Measurements from ENCODE around the gene SCGB1D1.

The SCGB1D1 gene, protein sequence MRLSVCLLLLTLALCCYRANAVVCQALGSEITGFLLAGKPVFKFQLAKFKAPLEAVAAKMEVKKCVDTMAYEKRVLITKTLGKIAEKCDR

DNA sequence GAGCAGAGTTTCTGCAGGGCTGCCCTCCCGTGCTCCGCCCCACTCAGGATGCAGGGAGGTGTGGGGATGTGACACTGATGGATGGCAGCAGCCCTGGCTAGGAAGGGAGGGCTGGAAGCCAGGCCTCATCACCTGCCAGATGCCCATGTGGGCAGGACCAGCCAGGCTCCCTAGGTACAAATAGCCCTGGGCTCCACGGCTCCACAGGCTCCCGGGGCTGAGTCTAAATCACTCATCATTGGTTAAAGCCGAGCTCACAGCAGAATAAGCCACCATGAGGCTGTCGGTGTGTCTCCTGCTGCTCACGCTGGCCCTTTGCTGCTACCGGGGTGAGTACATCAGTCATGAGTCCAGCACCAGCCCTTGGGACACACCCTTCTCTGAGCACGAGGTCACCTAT, at the start of gene SCGB1D1:
Gene SCGB1D1, plus strand, starts transcription at position 206 of the 400 bp plus-strand sequence. Its CDS starts 69 bp downstream, at position 275.
- no peak for DNase-seq

DNA sequence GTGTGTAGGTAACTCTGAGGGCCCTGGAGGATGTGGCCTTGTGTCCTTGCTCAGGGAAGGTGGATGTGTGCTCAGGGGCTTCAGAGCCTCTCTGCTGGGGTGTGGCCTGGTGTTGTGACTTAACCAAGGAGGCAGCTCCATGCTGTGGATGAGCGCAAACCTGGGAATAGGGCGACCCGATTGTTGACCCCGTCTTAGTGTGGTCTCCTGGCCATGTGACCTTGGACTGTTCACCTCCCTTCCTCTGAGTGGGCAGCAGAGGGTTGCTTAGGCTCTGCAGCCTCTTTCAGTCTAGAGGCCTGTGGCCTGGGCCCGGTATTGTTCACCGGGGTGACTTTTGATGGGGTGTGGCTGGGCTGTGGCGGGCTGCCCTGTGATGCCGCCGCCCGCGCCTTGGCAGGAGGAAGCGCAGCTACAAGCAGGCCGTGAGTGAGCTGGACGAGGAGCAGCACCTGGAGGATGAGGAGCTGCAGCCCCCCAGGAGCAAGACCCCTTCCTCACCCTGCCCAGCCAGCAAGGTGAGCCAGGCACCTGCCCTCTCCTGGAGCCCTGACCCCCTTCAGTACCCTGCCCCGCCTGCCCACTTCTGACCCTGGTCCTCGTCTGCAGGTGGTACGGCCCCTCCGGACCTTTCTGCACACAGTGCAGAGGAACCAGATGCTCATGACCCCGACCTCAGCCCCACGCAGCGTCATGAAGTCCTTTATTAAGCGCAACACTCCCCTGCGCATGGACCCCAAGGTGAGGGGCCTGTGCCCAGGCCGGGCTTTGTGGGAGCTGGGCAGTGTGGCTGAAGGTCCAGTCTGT, 49.5 kb upstream of the SCGB1D1 start:
- no peak for DNase-seq

DNA sequence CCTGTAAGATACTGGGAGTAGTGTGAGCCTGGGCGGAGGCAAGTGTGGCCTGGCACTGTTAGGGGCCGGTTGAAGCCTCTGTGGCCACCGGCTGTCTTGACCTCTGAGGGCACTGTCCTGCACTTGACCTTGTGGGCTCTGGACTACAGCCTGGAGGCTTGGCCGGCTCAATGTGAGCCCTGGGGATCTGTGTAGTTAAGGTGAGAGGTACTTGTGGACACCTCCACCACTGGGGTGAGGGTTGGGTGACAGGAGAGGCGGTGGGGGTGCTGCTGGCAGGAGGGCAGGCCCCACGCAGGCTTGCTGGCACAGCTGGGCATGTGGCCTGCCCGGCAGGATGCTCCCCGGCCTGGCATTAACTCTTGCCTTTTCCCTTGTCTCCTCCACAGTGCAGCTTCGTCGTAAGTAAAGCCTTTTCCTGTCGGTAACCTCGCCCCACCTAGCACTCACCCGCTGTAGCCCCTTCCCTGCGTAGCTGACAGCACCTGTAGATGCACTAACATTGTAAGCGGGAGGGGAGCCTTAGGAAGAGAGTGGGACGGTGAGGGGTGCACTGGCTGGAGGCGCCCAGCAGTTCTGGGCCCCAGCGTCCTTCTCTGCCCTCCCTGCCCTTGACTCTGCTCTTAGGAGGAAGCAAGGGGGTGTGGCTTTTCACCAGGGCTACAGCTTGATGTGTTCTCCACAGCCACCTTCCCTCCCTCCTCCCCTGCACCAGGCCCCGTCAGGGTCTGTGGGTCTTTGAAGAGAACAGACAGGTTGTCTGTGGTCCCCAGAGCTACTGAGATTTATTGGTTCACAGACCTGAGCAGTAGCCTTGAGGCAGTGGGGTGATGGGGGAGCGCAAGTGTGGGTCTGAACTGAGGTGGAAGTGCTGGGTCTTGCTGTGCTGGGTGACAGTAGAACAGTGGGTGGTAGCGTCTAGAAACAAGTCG, 48.6 kb upstream of the SCGB1D1 start:
- no peak for DNase-seq

DNA sequence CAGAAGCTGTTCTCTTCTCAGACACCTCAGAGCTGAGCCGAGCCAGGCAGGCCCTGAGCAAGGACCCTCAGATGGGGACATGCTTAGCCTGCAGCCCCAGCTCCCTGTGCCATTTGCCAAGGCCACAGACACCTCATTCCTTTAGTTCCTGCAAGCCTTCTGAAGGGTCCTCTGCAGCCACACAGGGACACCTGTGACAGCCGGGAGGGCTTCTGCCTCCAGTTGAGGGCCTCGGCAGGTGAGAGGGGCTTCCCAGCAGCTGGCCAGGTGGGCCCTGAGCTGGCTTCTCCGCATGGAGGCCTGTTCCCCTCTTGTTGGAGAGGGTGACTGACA, 48.0 kb upstream of the SCGB1D1 start:
- no peak for DNase-seq

DNA sequence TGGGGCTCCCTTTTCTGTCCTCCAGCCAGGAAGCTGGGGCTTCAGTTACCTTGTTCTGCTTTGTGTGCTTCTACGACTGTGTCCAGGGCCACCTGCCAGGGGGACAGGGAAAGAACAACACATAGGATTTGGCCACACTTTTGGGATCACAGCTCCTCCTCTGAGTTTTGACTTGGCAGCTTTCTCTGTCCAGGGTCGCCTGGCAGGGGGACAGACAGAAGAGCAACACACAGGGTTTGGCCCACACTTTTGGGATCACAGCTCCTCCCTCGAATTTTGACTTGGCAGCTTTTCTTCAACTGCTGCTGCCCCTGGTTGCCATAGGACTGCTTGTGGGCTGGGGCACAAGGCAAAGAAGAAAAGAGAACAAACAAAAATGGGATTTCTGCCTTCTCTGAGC, 47.1 kb upstream of the SCGB1D1 start:
- DNase-seq = no peak

DNA sequence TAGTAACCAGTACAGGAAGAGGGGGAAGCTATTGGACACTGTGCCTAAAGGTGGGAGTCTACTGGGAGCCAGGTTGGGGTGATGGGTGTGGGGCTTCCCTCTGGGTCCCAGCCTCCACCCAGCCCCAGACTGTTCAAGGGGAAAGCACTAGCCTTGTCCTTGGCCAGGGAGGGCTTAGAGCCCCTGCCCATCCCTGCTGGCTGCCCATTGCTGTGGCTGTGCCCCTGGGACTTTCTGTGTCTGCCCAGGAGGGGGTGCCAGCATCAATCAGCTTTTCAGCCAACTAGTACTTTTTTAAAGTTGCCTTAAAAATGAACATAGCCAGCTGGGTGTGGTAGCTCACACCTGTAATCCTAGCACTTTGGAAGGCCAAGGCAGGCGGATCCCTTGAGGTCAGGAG, 46.3 kb upstream of the SCGB1D1 start:
- DNase-seq = no peak

DNA sequence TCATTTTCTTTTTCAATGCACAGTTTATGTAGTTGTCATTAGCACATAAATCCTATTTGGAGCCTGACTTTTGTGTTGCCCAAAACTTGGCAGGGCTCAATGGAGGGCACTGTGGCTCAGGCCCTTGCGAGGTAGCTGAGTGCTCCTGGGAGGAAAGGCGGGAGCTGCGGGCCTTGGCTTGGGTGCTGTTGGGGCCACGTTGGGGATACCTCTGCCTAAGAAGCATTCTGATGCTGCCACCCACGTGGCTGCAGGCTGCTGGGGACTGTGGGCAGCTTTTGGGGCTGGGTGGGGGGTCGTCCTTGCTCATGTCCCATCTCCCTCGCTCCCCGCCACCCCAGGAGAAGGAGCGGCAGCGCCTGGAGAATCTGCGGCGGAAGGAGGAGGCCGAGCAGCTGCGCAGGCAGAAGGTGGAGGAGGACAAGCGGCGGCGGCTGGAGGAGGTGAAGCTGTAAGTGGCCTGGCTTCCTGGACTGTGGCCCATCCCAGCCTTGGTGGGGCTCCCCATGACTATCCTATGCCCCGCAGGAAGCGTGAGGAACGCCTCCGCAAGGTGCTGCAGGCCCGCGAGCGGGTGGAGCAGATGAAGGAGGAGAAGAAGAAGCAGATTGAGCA, 45.3 kb upstream of the SCGB1D1 start:
- no peak for DNase-seq

DNA sequence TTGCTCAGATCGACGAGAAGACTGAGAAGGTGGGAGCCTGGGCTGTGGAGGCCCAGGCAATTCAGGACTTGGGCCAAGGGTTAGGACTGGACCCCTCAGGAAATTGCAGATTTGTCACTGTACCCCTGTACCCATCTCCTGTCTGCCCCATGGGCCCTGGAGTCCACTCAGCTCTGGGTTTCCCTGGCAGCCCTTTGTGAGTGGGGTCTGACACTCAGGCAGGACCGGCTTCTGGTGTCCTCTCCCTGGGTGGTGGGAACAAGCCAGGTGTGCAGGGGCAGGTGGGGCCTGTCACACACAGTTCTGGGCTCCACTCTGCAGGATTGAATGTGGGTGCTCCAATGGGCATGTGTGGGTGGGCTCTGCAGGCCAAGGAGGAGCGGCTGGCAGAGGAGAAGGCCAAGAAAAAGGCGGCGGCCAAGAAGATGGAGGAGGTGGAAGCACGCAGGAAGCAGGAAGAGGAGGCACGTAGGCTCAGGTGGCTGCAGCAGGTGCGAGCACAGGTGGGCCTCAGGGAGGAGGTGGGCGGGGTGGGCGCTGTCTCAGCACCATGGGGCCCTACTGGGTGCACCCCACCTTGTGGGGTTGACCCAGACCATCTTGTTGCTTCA, 44.6 kb upstream of the SCGB1D1 start:
- no peak for DNase-seq

DNA sequence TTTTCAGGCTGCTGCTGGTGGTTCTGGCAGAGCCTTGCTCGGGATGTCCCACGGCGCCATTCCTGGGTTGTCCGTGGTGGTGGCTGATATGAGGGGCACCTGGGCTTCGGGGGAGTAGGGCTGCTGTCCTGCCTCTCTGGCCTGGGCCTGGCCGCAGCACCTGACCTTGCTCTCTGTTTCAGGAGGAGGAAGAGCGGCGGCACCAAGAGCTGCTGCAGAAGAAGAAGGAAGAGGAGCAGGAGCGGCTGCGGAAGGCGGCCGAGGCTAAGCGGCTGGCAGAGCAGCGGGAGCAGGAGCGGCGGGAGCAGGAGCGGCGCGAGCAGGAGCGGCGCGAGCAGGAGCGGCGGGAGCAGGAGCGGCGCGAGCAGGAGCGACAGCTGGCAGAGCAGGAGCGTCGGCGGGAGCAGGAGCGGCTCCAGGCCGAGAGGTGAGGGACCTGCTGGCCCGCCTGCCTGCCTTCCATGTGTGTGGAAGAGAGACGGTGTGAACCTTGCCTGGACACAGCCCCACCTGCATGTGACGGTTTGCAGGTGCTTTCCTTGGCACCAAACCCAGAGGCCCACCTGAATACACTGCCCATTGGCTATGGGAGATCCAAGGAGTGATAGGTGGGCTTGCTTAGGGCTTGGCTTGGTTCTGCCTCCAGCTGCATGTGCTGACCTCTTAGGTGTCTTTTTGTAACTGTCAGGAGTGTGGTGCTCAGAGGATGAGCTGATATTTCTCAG, 43.4 kb upstream of the SCGB1D1 start:
- no peak for DNase-seq

DNA sequence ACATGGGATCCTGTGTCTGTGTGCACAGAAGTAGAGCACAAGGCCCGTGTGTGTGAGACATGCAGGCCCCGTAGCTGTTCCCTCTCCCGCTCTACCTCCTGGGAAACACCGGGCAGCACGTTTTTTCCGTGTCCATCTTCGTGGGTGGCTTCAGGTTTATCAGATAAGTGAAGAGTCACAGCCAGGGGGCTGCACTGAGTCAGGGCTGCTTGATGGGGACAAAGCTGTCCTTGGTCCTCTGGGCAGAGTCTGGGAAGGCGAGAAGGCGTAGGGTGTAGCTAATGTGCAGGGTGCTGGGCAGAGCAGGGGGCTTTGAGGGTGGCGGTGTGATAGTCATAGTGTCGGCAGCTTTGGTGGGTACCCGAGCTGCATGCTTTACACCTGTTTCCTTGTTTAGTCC, 42.5 kb upstream of the SCGB1D1 start:
- DNase-seq = no peak

DNA sequence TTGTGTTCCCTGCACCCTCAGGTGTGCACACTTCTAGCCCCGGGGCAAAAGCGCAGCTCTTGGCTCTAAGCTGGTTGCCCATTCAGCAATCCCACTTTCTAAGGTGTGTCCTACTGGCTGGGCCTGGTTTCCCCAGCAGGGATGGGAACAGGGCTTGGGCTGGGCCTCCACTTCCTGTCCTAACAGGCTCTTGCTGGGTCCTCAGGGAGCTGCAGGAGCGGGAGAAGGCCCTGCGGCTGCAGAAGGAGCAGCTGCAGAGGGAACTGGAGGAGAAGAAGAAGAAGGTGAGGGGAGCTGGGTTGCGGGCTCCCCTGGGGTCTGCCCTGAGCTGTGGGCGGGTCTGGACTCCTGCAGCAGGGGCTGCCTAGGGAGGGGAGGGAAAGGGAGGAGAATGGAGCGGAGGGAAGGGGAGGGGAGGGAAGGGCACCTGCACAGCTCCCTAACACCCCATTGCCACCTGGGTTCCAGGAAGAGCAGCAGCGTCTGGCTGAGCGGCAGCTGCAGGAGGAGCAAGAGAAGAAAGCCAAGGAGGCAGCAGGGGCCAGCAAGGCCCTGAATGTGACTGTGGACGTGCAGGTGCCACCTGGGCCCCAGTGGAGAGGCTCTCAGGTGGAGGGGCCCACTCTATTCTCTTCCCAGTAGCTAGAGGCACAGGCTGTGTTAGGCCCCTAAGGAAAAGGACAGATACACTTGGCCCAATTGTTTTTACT, 41.6 kb upstream of the SCGB1D1 start:
- DNase-seq = no peak

DNA sequence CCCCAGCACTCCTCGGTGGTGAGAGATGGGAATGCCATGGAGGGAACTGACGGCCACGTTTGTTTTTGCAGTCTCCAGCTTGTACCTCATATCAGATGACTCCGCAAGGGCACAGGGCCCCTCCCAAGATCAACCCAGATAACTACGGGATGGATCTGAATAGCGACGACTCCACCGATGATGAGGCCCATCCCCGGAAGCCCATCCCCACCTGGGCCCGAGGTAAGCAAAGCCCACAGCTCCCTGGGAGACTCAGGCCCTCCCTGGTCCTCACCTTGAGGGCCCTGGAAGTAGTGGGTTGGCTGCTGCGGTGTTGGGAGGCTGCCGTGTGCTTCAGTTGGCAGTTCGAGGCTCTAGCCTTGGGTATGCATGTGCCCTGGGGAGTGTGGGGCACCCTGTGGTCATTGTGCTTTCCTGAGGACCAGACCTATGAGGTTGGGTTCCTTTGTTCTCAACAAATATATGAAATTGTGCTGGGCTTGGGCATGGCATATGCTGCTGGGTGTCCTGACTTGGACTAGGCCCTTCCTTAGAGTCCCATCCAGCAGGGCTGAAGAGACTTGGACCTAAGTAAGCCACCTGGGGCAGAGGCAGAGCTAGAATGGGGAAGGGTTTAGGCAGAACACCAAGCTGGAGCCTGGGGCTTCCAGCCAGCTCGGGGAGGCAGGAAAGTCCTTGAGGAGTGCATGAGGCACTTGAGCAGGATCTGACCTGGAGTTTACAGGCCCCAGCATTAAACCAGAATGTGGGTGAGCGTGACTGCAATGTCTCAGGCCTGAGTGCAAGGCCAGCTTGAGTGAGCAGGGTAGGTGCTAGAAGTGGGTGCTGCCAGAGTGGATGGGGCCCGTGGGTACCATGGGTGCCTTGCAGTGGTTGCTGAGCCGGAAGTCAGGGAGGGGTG, 39.8 kb upstream of the SCGB1D1 start:
- no peak for DNase-seq

DNA sequence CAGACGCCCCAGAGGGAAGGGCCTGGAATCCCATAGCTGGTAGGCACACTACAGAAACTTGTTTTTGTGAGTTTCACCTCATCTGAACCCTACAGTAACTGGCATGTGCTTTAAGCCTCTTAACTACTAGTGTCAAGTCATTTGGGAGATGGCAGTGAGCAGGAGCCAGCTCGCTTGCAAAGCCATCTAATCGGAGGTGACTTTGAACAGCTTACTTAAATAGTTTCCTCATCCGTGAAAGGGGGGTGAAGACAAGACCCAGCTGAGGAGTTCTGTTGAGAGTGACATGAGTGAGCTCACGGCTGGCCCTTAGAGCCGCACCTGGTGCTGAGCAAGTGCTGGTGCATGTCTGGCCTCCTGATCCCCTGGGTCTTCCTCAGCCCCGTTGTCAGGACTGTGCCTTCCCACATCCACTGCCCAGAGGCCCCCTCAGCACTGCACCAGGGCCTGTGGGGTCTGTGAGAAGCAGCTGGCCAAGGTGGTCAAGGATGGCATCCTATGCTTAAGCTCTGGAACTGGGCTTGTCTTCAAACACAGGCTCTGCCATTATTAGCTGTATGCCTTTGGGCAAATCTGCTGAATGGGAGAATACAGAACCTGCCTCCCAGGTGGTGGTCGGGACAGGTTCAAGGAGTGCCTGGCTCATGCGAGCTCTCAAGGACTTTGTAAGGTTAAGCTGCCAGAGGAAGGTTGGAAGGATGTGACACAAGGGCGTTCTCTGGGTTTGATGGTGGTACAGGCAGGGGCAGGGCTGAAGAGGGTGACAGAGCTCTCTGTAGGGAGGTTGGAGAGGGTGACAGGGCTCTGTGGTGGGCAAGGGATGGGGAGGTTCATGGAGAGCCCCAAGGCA, 38.9 kb upstream of the SCGB1D1 start:
- DNase-seq = no peak

DNA sequence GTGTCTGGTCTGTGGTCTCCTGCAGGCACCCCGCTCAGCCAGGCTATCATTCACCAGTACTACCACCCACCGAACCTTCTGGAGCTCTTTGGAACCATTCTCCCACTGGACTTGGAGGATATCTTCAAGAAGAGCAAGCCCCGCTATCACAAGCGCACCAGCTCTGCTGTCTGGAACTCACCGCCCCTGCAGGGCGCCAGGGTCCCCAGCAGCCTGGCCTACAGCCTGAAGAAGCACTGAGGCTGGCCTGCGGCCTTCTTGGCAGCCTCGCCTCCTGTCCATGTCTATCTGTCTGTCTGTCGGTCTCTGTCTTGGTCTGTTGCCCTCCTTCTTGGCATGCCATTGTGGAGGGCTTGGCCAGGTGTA, 38.3 kb upstream of the SCGB1D1 start:
- DNase-seq = no peak

DNA sequence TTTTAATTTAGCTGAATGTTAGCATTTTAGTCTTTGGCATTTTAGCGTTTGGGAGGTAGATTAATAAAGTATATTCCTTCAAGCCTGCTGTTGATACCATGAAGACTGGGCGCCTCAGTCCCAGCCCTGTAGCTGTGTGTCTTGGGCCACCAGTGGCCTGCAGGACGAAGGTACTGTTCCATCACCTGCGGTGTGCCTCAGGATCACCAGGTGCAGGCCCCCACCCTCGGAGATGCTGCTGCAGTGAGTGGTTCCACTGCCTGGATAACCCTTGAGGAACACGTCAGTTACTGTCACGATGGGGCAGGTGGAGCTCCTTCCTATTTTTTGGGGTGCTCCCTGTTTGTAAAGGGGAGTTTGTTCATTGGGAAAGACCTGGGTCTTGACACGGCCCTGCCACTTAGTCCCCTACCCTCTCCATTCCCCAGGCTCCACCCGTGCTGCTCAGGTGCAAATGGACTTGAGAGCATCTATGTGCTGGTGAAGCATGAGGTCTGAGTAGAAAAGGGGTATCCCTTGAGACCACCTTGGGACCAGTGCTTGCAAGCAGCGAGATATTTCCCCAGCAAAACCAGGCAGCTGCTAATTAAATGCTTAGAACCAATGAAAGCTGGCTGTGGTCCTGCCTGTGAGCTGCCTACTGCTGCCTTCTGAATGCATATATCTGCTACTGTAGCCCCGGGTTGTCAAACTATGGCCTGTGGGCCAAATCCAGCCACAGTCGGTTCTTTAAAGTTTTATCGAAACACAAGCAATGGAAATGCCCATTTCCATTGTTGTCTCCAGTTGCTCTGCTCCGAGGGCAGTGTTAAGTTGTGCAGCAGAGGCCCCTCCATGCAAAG, 37.5 kb upstream of the SCGB1D1 start:
- no peak for DNase-seq

DNA sequence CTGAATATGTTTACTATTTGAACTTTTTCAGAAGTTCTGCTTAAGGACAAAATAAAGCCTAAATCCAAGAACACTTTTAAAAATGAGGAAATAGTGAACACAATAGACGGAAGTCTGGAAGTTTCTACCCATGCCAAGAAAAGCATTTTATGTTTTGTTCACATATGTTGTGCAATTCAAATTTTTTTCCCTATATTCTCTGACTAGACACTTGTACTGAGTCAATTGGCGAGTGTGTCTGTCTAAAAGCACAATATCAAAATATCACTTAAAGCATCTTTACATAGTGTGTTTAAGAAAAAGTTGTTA, 37.0 kb upstream of the SCGB1D1 start:
- no peak for DNase-seq

DNA sequence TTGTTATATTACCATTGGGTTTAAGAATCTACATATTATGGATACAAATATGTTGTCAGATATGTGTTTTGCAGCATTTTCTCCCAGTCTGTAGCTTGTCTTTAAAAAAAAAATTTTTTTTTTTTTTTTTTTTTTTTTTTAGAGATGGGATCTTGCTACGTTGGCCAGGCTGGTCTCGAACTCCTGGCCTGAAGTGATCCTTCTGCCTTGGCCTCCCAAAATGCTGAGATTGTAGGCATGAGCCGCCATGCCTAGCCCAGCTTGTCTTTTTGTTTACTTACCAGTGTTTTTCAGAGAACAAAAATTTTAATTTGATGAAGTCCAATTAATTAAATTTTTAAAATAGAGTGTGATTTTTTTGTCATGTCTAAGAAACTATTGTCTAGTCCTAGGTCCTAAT, 36.4 kb upstream of the SCGB1D1 start:
- DNase-seq = no peak

DNA sequence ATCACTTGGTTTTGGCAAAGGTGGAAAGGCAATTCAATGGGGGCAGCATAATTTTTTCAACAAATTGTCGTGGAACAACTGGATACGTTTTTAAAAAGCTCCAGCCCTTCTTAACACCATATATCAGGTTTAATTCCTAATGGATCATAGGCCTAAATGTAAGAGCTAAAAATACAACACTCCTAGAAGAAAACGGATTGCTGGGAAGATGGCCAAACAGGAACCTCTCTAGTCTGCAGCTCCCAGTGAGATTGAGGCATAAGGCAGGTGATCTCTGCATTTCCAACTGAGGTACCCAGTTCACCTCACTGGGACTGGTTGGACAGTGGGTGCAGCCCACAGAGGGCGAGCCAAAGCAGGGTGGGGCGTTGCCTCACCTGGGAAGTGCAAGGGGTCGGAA, 32.4 kb upstream of the SCGB1D1 start:
- DNase-seq = no peak

DNA sequence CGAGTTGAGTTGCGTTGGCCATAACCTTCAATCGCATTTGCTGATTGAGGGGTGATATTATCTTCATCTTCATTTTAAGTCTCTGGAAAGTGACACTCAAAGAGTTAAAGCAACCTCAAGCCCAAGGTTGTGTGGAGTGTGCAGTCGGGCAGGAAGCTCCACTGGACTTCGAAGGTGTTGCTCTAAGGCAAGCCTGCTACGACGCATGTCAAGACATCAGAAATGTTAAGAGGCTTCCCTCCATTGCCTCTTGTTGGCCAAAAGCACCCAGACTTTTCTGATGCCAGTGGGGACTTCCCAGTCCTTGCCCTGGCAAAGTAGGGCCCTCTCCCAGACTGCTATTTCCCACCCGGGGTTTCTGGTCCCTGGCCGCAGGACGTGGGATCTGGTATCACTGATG, 23.6 kb upstream of the SCGB1D1 start:
- DNase-seq = no peak
